ENCODE measurements around the gene BPI.
"Not testable (repeated sequence)": the region's sequence is repeated elsewhere in the genome, so short reads cannot be mapped to it uniquely, and the experiment has no call there.

The BPI gene

DNA sequence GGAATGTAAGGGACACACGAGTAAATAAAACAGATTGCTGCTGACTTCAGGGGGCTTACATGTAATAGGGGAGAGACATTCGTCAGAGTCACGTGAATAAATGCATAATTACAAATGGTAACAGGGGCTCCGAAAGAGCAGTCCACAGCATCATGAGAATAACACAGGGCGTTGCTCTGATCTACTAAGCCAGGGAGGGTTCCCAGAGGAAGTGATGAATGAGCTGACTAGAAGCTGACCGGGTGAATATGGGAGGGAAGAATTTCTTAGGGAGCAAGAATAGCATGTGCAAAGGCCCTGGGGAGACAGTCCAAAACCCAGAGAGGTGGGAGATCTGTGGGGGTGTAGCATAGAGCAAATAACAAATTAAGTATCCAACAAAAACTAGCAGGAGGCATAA is 2.4 kb downstream of the BPI start:
- DNase-seq: no peak

DNA sequence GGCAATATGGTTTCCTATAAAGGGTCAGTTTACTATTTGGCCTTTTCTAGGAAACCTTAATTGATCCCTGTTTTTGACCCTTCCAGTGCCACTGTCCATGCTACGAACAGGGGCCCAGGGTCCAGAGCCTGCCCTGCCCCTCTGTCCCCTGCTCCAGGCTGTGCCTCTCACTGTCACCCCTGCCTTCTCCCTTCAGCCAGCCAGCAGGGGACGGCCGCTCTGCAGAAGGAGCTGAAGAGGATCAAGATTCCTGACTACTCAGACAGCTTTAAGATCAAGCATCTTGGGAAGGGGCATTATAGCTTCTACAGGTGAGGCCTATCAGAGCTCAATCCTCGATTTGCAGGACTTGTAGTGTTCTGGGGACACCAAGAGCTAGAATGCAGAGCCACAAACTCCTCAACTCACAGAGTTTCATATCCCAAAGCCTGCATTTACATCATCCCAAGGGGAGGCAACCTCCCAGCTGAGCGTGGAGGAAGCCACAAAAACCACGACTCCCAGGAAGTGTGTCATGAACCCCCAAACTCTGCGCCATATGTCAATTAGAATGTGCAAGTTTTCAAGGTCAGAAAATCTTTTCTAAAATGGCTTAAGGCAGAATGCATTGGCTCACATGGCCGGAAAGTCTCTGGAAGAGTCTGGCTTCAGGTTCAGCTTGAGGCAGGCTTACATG is 3.6 kb downstream of the BPI start:
- DNase-seq: no peak

DNA sequence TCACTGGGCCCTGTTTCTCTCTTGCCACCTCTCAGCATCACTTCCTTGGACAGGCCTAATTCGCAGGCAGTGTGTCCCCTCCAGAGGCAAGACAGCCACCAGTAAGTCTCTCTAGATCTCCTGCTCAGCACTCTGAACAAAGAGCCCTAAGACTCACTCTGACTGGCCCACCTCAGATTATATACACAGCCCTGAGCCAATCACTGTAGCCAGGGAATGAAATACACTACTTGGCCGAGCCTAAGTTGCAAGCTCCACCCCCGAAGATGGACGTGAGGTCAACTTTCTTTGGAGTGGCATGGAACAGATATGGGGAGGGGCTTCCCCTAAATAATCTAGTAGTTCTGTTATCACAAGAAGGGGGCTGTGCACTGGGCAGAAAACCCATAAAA is 4.1 kb downstream of the BPI start:
- no peak for DNase-seq

DNA sequence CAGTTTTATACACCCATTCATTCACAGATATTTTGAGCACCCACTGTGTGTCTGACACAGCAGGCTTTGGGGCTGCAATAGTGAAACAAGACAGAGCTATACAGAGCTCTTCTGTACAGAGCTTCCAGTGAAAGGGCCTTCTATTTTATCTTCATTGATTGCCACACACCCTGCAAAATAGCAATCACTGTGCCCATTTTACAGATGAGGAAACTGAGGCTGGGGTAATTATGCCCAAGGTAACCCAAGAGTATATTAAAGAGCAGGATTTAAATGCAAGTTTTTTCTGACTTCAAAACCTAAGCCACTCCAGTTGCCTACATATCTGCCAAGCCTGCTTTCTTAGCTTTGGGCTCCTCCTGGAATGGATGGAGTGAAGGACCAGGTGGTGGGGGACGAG is 4.5 kb downstream of the BPI start:
- DNase-seq: no peak

DNA sequence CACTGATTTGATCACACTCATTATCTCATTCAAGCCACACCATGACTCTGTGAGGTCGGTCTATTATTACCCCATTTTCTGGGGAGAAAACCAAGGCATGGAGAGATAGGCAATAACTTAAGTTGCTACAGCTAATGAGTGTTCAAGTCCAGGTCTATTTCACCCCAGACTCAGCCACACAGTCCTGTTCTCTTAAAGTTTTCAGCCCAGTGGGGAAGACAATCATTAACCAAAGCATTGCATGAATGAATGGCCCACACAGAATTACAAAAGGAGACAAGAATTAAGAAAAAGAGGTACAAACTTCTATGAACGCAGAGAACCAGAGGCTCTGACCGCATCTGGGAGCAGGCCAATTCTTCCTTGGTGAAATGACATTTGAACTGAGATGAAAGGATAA is 7.1 kb downstream of the BPI start:
- no peak for DNase-seq

DNA sequence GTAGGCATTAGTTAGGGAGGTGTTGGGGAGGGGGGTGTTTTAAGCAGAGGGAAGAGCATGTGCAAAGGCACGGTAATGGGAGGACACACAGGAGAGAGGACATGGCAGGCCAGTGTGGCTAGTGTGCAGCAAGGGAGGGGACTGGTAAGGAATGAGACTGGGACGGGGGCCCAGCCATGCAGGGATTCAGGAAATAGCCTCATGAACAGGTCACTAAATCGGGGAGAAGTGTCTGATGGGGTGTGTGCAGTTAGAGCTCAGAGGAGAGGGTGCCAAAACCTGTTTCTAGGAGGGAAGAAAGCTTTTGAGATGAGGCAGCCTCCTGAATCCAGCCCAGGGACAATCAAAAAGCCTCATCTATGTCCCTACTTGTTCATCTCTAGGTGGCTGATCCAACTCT is 7.5 kb downstream of the BPI start:
- DNase-seq: no peak

DNA sequence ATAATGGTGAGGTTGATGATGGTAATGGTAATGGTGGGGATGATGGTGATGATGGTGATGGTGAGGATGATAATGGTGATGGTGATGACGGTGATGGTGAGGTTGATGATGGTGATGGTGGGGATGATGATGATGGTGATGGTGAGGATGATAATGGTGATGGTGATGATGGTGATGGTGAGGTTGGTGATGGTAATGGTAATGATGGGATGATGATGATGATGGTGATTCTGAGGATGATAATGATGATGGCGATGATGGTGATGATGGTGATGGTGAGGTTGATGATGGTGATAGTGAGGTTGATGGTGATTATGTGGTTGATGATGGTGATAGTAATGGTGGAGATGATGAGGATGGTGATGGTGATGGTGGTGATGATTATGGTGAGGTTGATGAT is 9.7 kb downstream of the BPI start:
- DNase-seq: no peak

GRCh38 chr20:38314350-38314749 is 10.4 kb downstream of the BPI start:
- not testable (repeated sequence) for DNase-seq

GRCh38 chr20:38315290-38315966 is 11.5 kb downstream of the BPI start:
- no peak for DNase-seq

DNA sequence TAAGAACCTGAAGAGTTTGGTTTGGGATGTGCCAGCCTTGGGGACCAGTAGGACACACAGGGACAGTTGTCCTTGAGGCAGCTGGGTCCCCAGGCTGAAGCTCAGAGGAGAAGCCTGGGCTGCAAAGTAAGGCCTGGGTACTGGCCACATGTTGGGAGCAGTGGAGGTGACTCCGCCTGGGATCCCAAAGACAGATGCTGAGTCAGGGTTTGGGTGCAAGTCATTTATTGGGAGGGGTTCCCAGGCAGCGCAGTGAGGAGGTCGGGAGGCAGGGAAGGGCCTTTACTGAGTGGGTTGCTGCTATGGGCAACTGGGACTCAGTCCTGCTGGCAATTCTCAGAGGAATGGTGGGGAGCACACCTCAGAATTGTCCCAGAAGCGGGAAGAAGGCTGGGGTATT is 12.4 kb downstream of the BPI start:
- no peak for DNase-seq

DNA sequence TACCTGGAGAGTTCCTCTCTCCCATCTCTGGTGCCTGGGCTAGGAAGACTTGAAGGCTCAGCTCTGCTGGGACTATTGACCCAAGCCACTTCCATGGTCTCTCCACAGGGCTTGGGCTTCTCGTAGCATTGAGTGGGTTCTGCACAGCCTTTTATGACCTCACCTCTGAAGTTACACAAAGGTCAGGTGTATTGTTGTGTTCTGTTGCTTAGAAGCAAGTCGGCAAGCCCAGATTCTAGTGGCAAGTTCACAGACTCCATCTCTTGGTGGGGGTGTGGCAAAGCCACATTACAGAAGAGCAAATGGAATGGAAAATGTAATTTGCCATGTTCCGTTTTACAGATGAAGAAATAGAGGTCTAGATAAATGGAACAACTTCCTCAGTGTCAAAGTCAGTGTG is 13.5 kb downstream of the BPI start:
- DNase-seq: no peak

DNA sequence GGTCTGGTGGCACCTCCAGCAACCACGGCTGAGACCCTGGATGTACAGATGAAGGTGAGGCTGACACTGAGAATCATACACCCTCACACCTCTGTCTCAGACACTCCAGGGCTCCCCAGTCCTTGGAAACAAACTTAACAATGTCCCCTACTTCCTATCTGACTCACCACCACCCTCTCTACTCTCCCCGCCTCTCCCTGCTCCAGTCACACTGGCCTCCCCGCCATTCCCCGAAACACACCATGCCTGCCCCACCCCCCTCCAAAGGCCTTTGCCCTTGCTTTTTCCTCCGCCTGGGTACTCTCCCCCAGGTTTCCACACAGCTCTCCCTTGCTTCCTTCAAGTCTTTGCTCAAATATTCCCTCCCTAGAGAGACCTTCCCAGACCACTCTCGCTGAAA is 16.3 kb downstream of the BPI start:
- DNase-seq: no peak

DNA sequence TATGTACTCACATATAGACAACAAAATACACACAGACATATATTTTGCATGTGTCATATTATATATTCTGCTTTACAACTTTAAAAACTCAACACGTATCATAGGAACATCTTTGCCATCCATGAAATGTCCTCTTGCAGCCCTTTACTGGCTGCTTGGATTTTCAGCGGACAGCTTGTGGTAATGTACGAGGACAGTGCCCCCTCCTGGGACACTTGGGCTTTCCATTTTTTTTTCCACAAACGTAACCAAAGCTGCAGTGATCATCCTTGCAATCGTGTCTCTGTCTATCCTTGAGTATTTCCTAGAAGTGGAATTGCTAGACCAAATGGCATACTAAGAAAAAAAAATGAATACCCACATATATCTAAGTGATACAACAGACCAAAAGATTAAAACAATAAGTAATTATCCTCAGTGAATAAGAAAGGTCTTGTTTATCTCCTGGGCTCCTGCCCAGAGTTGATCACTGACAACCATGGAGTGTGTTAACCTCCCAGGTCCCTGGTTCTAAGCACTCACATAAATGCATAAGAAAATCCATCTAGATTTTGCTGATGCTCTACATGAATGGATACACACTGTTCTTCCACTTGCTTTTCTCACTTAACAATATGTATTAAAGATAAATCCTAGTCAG is 18.1 kb downstream of the BPI start:
- DNase-seq: no peak

DNA sequence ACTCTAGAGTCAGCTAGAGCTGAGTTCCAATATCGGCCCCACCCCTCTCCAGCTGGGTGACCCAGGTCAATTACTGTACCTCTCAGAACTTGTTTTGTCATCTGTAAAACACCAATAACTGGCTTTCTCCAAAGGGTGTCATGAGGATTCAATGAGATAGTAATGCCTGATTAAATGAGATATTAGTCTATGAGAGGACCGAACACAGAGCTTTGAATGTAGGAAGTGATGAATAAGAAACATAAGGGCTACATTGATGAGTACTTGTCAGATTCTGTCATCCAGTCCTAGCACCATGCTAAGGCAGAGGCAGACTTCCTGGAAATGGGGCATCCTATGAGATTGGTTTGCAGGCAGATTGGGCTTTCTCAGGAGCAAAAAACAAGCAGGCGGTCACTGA is 20.2 kb downstream of the BPI start:
- no peak for DNase-seq

GRCh38 chr20:38325167-38325566 is 21.2 kb downstream of the BPI start:
- DNase-seq: no peak

DNA sequence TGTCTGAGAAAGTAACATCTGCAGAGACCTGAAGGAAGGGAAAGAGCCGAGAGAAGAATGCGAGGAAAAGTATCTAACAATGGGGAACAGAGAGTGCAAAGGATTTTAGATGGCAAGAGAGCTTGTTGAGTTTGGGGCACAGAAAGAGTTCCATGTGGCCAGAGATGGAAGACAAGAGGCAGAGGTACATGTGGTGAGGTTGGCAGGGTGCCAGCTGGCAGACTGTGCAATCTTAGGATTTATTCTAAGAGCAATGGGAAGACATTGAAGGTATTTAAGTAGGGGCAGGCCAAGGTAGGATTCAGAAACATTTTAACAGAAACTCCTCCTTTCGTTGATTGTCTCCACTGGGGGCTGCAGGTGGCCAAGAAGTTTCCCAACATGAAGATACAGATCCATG is 21.9 kb downstream of the BPI start:
- DNase-seq: no peak

GRCh38 chr20:38326309-38326708 is 22.4 kb downstream of the BPI start:
- DNase-seq: no peak

- DNase-seq: no peak
Observed at GRCh38 chr20:38330638-38331037, 26.7 kb downstream of the BPI start.

DNA sequence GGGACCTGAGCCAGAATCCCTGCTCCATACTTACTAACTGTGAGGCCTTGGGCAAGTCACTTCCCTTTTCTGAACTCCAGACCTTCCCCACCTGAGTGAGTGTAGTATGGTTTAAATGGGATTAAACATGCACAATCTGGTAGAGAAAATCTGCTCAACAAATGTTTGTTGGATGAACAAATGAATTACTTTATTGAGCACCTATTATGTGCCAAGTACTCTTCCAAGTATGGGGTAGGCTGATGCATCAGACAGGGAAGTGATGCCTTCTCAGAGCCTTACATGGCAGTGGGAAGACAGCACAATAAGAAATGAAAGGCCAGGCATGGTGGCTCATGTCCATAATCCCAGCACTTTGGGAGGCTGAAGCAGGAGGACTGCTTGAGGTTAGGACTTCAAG is 27.3 kb downstream of the BPI start:
- DNase-seq: no peak

- no peak for DNase-seq
Observed at GRCh38 chr20:38331814-38332213, 27.9 kb downstream of the BPI start.

DNA sequence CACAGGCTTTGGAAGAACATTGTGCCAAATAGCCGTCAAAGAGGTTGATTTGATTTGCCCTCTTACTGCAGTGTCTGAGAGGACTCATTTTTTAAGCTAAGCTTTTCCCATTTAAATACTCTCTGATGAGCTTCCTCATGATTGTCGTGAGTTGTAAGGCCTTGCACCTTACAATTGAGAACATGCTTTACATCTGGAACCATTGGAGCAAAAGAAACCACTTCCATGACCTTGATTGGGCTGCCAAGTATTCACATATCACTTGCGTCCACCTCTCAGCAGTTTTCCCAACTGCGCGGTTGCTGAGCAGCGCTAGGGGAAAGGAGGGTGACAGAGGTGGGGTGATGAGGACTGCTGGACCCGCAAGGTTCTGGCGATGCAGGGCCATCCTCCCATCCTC is 30.1 kb downstream of the BPI start:
- no peak for DNase-seq

DNA sequence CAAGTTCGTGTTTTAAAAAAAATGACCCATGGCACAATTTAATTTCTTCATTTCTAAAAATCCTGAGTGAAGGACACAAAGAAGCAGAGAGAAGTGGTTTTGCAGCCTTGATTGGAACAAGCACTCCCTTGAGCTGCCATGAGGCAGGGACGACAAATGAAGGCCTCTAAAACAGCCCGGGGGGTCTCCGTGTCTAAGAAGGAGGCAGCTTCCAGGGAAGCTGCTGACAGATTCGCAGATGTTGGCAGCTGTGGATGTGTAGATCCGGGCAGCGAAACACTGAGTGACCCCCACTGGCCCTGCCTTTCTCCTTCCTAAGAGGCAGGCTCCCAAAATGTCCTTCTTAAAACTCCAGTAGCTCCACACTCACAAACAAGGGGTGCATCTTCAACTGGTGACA is 32.8 kb downstream of the BPI start:
- no peak for DNase-seq

DNA sequence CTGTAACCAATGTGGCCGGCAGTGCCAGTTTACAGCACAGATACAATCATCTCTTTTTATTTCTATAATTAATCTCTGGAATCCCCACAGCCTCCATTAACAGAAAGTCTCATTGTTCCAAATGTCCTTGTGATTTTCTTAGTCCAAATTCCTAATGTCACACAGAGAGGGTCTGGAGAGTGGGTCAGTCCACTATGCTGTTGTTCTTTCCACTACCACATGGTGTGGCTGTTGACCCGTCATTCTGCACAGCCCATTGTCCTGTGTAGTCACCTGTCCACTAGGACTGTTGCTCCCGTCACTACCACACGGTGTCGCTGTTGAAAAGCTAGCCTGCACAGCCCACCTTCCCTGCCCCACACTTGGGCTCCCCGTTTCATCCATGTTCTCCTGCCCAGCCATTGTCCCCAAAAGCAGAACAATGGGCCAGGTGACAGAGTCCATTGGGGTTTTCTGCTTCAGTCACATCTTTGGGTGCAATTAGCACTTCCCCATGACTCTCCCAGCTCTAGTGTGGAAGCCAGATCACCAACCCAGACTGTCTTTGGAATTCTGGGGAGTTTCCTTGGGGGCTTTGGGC is 33.7 kb downstream of the BPI start:
- no peak for DNase-seq

DNA sequence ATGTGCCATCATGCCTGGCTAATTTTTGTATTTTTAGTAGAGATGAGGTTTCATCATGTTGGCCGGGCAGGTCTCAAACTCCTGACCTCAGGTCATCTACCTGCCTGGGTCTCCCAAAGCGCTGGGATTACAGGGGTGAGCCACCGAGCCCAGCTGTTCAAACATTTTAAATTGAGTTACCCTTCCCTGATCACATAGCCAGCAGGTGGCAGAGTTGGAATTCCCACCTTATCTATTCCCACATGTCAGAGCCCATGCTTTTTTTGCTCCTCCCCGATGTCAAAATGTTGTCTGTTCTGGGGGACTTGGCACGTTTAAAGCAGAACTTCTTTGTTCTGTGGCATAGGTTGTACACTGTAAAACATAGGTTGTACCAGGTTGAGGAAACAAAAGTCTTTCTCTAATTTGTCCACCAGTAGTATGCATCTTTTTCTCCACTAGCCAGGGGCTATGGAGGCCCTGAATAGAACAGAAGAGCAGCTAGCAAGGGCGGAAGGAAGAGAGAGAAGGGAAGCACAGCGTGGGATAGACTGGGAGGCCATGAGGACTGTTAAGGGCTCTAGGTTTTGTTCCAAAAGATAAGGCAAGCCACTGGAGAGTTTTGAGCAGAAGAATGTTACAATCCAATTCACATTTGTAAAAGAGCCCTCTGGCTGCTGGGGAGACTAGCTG is 35.0 kb downstream of the BPI start:
- no peak for DNase-seq
